Muscle of leg (tissue), 11 donors: ENCODE data around the gene CCDC24. TPM values are rescaled to one million over a fixed set of nuclear protein-coding genes. Genes with fewer than 3 reads are reported as not detected.

ENCODE experiments used
- DNase-seq: peaks from one replicate; pipeline ENCODE4 v3.0.0; 2013
- H3K27ac ChIP-seq: one replicate; pipeline ENCODE4 v1.5.1; 2013; ENCODE audit warnings: mild to moderate bottlenecking, low read length, control low read depth
- H3K27me3 ChIP-seq: one replicate; pipeline ENCODE4 v1.6.1; 2013; ENCODE audit warnings: low read length; ENCODE audit not compliant: control insufficient read depth, insufficient read depth
- H3K36me3 ChIP-seq: one replicate; pipeline ENCODE4 v1.6.1; 2013; ENCODE audit warnings: low read length; ENCODE audit not compliant: control insufficient read depth, insufficient read depth
- H3K4me1 ChIP-seq: one replicate; pipeline ENCODE4 v1.6.1; 2013; ENCODE audit warnings: low read length; ENCODE audit not compliant: control insufficient read depth, insufficient read depth
- H3K4me3 ChIP-seq: one replicate; pipeline ENCODE4 v1.5.1; 2013; ENCODE audit warnings: low read length, control low read depth
- H3K9me3 ChIP-seq: replicated peaks from 2 replicates; pipeline ENCODE4 v1.6.1; 2013; ENCODE audit warnings: low read depth, low read length; ENCODE audit not compliant: control insufficient read depth
- WGBS: methylation state at CpG from one replicate; pipeline ENCODE4 v1.1.5; 2013; ENCODE audit warnings: missing lambda C conversion rate; ENCODE audit not compliant: insufficient coverage; 5-methylcytosine and 5-hydroxymethylcytosine counted together
- polyA plus RNA-seq, 8 donors: library from polyadenylated mRNA; unstranded; fragments of 120-200 nt; gene quantifications; one replicate each; pipeline versions ENCODE4 v1.2.1 to v1.2.3, GENCODE V29; 2013; ENCODE audit warnings: inconsistent platforms in 1 of 8, low replicate concordance in 1 of 8; ENCODE audit not compliant: insufficient read length in 8 of 8, insufficient read depth in 1 of 8
- total RNA-seq: library from RNA; stranded (reverse); fragments of 120-200 nt; gene quantifications from one replicate; pipeline ENCODE4 v1.2.4, GENCODE V29; 2013

The CCDC24 gene
- total and polyA plus RNA-seq, 9 donors: 0.77 to 1.9 (median 1.2) TPM

GRCh38 chr1:43962324-43962723 lies 29.1 kb upstream of the CCDC24 start:
- no peak for DNase-seq
- Histone ChIP-seq H3K27me3 (no peaks in the 10 kb centered on the region), H3K36me3 (peaks cover 84% of the 10 kb centered on the region), H3K4me3 (no peak overlapping the region), H3K9me3 (no peaks in the 10 kb centered on the region), H3K4me1 (no peaks in the 10 kb centered on the region), H3K27ac (no peak overlapping the region)
- WGBS: 89% methylated on average over 2 of the region's 2 CpGs

DNA sequence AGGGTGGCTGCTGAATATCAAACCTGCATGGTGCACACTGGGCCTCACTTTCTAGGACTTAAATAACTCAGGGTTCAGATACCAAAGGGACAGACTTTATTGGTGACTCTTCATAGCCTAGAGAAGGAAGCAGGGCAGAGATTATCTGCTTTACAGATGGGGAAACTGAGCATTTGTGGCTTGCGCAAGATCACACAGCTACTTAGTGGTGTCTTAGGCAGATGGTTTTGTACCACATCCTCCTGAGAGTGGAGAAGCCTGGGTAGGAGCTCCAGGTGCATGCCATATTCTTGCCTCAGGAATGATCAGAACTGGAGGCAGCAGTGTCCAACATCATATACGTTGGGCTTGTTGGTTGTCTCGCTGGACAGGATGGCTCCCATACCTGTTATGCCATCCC lies 28.4 kb upstream of the CCDC24 start:
- Histone ChIP-seq H3K9me3 (no peaks in the 10 kb centered on the region), H3K36me3 (peaks cover 83% of the 10 kb centered on the region), H3K4me1 (no peaks in the 10 kb centered on the region), H3K27me3 (no peaks in the 10 kb centered on the region), H3K4me3 (no peak overlapping the region), H3K27ac (no peak overlapping the region)
- DNase-seq: no peak
- 93% methylated on average over 3 of the region's 3 CpGs for WGBS

GRCh38 chr1:43963890-43964289 lies 27.5 kb upstream of the CCDC24 start:
- Histone ChIP-seq H3K4me3 (no peak overlapping the region), H3K4me1 (no peaks in the 10 kb centered on the region), H3K27ac (no peak overlapping the region), H3K9me3 (peaks cover 3% of the 10 kb centered on the region), H3K36me3 (peaks cover 75% of the 10 kb centered on the region), H3K27me3 (no peaks in the 10 kb centered on the region)
- 81% methylated on average over 2 of the region's 5 CpGs for WGBS
- DNase-seq: no peak

DNA sequence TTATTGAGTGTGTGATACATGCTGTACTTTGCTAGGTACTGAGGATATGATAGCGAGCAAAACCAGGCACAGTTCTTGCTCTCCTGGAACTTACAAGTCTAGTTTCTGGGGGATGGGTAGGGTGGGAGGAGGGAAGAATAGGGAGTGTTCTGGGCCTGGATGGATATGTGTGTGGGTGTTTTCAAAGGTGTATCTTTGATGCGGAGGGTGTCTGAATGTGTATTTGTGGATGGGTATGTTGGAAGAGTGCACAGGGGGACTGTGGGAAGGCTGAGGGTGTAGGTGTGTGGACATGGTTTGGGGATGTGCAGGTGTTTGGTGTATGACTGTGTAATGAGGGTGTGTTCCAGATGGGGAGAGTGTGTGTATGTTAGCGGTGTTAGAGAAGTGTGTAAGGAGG lies 26.1 kb upstream of the CCDC24 start:
- Histone ChIP-seq H3K27ac (no peak overlapping the region), H3K27me3 (no peaks in the 10 kb centered on the region), H3K4me1 (peaks cover 4% of the 10 kb centered on the region), H3K4me3 (no peak overlapping the region), H3K9me3 (peaks cover 3% of the 10 kb centered on the region), H3K36me3 (peaks cover 60% of the 10 kb centered on the region)
- 91% methylated on average over 2 of the region's 3 CpGs for whole genome bisulfite sequencing
- DNase-seq: no peak

DNA sequence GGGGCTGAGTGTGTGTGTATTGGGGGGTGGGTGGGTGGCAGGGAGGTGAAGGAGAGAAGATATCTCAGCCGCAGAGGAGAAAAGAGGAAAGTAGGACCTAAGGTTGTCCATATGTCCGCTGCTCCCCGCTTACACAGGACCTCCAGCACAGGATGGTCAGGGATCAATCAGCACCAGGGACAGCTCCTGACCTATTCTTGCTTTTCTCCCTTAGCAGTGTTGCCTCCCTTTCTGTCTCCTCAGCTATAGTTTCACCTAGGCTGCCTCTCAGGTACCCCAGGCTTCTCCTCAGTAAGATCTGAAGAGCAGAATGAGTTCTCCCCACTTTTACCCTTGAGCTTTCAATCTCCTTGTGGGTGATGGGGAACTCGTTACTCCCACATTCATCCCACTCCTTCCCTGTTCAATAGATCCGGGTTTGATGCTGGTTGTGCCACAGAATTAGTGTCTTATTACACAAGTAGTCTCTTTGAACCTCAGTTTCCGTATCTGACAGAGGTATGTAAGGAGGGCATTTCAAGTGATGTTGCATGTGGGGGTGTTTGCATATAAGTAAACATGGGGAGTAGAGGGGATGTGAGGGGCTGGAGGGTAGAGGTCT lies 23.0 kb upstream of the CCDC24 start:
- Histone ChIP-seq H3K27me3 (no peaks in the 10 kb centered on the region), H3K4me1 (peaks cover 12% of the 10 kb centered on the region), H3K9me3 (peaks cover 3% of the 10 kb centered on the region), H3K4me3 (no peak overlapping the region), H3K36me3 (peaks cover 57% of the 10 kb centered on the region), H3K27ac (no peak overlapping the region)
- peak; percentile 62 for DNase-seq
- 65% methylated on average over 4 of the region's 6 CpGs for WGBS

DNA sequence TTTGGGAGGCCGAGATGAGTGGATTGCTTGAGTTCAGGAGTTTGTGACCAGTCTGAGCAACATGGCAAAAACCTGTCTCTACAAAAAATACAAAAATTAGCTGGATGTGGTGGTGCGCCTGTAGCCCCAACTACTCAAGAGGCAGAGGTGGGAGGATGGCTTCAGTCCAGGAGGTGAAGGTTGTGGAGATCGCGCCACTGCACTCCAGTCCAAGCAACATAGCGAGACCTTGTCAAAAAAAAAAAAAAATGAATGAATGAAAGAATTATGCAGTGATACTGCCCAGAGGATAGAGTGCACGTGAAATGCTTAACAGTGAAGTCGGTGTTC lies 22.0 kb upstream of the CCDC24 start:
- peaks cover 17% of the 10 kb centered on the region for H3K4me1 ChIP-seq
- DNase-seq: no peak
- no peak overlapping the region for H3K27ac ChIP-seq
- no peaks in the 10 kb centered on the region for H3K27me3 ChIP-seq
- no peak overlapping the region for H3K4me3 ChIP-seq
- WGBS: 33% methylated on average over 4 of the region's 7 CpGs
- H3K36me3 ChIP-seq: peaks cover 52% of the 10 kb centered on the region
- peaks cover 3% of the 10 kb centered on the region for H3K9me3 ChIP-seq

- 3% methylated on average over 20 of the region's 47 CpGs for WGBS
- DNase-seq: peak; percentile 99
- Histone ChIP-seq H3K4me1 (peaks cover 17% of the 10 kb centered on the region), H3K9me3 (peaks cover 3% of the 10 kb centered on the region), H3K36me3 (peaks cover 48% of the 10 kb centered on the region), H3K27ac (no peak within 1 kb of the TSS), H3K4me3 (peak within 1 kb of the TSS; percentile 94), H3K27me3 (no peaks in the 10 kb centered on the region)
These were observed 21.5 kb upstream of the CCDC24 start, which contains the start of gene DPH2 for GRCh38 chr1:43969746-43970466. Gene DPH2 (plus strand): TSS chr1:43970010. CDS start chr1:43970176, 166 bp downstream.

DNA sequence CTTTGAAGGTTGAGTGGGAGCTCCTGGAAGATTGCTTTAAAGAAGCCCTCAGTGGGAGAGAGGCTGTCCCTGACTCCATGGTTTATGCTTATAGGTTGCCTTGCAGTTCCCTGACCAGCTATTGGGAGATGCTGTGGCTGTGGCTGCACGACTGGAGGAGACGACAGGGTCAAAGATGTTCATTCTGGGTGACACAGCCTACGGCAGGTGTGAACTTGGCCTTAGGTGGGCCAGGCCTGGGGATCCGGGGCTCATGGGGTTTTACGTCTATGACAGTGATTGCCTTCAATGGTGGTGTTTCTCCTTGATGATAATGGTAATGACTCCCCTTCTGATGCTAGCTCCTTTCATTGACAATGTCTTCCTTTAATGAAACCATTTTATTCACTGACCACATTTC lies 20.9 kb upstream of the CCDC24 start:
- Histone ChIP-seq H3K27ac (no peak overlapping the region), H3K4me3 (peak overlapping the region; percentile 94), H3K4me1 (peaks cover 21% of the 10 kb centered on the region), H3K36me3 (peaks cover 47% of the 10 kb centered on the region), H3K9me3 (peaks cover 3% of the 10 kb centered on the region), H3K27me3 (no peaks in the 10 kb centered on the region)
- 7% methylated on average over 2 of the region's 5 CpGs for WGBS
- DNase-seq: no peak

- H3K4me3 ChIP-seq: peak overlapping the region; percentile 94
- H3K9me3 ChIP-seq: peaks cover 3% of the 10 kb centered on the region
- H3K36me3 ChIP-seq: peaks cover 44% of the 10 kb centered on the region
- H3K4me1 ChIP-seq: peaks cover 25% of the 10 kb centered on the region
- WGBS: 90% methylated on average over 7 of the region's 9 CpGs
- DNase-seq: no peak
- H3K27ac ChIP-seq: no peak overlapping the region
- H3K27me3 ChIP-seq: no peaks in the 10 kb centered on the region
These were observed 20.5 kb upstream of the CCDC24 start for GRCh38 chr1:43970911-43971310.

DNA sequence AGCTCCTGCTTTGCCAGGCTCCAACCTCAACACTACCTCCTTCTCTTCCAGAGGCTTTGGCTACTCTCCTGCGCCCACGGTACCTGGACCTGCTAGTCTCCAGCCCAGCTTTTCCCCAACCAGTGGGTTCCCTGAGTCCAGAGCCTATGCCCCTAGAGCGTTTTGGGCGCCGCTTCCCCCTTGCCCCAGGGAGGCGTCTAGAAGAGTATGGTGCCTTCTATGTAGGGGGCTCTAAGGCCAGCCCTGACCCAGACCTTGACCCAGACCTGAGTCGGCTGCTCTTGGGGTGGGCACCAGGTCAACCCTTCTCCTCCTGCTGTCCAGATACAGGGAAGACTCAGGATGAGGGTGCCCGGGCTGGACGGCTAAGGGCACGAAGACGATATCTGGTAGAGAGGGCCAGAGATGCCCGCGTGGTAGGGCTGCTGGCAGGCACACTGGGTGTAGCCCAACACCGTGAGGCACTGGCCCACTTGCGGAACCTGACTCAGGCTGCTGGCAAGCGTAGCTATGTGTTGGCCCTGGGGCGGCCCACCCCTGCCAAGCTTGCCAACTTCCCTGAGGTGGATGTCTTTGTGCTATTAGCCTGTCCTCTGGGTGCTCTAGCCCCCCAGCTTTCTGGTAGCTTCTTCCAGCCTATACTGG lies 19.9 kb upstream of the CCDC24 start:
- WGBS: 97% methylated on average over 11 of the region's 17 CpGs
- peaks cover 44% of the 10 kb centered on the region for H3K36me3 ChIP-seq
- no peaks in the 10 kb centered on the region for H3K27me3 ChIP-seq
- H3K4me3 ChIP-seq: no peak overlapping the region
- peaks cover 29% of the 10 kb centered on the region for H3K4me1 ChIP-seq
- peaks cover 3% of the 10 kb centered on the region for H3K9me3 ChIP-seq
- DNase-seq: no peak
- H3K27ac ChIP-seq: no peak overlapping the region
